Activated B cell treated with CpG ODN at 0.5 μM for 24 hours (primary cell): ENCODE results near the gene TBATA. TPM values are rescaled to one million over a fixed set of nuclear protein-coding genes. Genes with fewer than 3 reads are reported as not detected.
"Not testable (repeated sequence)": the region's sequence is repeated elsewhere in the genome, so short reads cannot be mapped to it uniquely, and the experiment has no call there.

Source experiments
- ATAC-seq: fragments of 200-7000 bp; cut with Tn5 transposase; one replicate; pipeline ENCODE4 v1.10.0; 2021; ENCODE audit warnings: low read depth, mild to moderate bottlenecking, moderate library complexity
- CTCF ChIA-PET: fragments of 350-600 bp; sonication (Branson Sonifier 250); formaldehyde crosslinking; loops from one replicate; lab custom pipeline; 2021; ENCODE audit warnings: antibody characterized with exemption; lab: Charles Lee
- POLR2A ChIA-PET: fragments of 350-600 bp; sonication (Branson Sonifier 250); formaldehyde crosslinking; loops from one replicate; lab custom pipeline; 2021; ENCODE audit warnings: antibody characterized with exemption; lab: Charles Lee
- DNase-seq: peaks from one replicate; pipeline ENCODE4 v3.0.0; 2022
- H3K27ac Mint-ChIP-seq: one replicate; pipeline ENCODE4 v1.8.0; 2020; ENCODE audit warnings: mixed read lengths
- H3K27me3 Mint-ChIP-seq: one replicate; pipeline ENCODE4 v1.8.0; 2021; ENCODE audit warnings: mixed read lengths
- H3K36me3 Mint-ChIP-seq: one replicate; pipeline ENCODE4 v1.8.0; 2021; ENCODE audit warnings: low read depth, mixed read lengths
- H3K4me1 Mint-ChIP-seq: one replicate; pipeline ENCODE4 v1.8.0; 2021; ENCODE audit warnings: mixed read lengths
- H3K4me3 Mint-ChIP-seq: one replicate; pipeline ENCODE4 v1.8.0; 2020; ENCODE audit warnings: mild to moderate bottlenecking, mixed read lengths
- H3K9me3 Mint-ChIP-seq: one replicate; pipeline ENCODE4 v1.8.0; 2020; ENCODE audit warnings: mixed read lengths
- intact Hi-C: fragments of 100-400 bp; cut with micrococcal nuclease; formaldehyde crosslinking; loops from one replicate; pipeline ENCODE4 v1.15.1; 2024
- total RNA-seq: library from RNA; stranded (reverse); gene quantifications from 2 replicates; pipeline ENCODE4 v1.2.3, GENCODE V29; 2022
- TF ChIP-seq, protein P1 (sequence below): fragments of 200-600 bp; IDR thresholded peaks from one replicate; pipeline ENCODE4 v1.8.0; 2022; ENCODE audit warnings: antibody characterized with exemption, mild to moderate bottlenecking

TBATA gene
- total RNA-seq, 1 donor from 2014 or later: not detected

DNA sequence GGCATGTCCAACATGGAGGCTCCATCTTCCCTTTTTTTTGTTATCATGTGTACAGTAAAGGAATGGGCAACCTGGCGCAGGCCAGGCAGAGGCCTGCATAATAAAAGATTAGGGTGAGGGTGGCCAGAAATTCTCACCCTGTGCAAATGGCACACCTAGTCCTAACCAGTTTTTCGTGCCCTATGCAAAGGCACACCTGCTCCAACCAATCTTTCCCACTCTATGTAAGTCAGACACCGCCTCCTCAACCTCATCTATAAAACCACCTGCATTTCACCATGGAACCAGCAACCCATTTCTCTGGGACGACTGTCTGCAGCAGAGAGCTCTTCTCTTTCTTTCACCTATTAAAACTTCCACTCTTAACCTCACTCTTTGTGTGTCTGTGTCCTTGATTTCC lies 16.1 kb downstream of the TBATA start:
- no peak for ATAC-seq
- POLR2A ChIA-PET: no interaction called here
- Mint-ChIP-seq H3K9me3 (peaks cover 15% of the 10 kb centered on the region), H3K27ac (no peak overlapping the region), H3K4me1 (no peaks in the 10 kb centered on the region), H3K27me3 (no peaks in the 10 kb centered on the region), H3K36me3 (no peaks in the 10 kb centered on the region), H3K4me3 (no peak overlapping the region)
- TF ChIP-seq, protein P1, sequence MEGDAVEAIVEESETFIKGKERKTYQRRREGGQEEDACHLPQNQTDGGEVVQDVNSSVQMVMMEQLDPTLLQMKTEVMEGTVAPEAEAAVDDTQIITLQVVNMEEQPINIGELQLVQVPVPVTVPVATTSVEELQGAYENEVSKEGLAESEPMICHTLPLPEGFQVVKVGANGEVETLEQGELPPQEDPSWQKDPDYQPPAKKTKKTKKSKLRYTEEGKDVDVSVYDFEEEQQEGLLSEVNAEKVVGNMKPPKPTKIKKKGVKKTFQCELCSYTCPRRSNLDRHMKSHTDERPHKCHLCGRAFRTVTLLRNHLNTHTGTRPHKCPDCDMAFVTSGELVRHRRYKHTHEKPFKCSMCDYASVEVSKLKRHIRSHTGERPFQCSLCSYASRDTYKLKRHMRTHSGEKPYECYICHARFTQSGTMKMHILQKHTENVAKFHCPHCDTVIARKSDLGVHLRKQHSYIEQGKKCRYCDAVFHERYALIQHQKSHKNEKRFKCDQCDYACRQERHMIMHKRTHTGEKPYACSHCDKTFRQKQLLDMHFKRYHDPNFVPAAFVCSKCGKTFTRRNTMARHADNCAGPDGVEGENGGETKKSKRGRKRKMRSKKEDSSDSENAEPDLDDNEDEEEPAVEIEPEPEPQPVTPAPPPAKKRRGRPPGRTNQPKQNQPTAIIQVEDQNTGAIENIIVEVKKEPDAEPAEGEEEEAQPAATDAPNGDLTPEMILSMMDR: no peak
- CTCF ChIA-PET: no interaction called here
- intact Hi-C loops: no loop called here
- no peak for DNase-seq

DNA sequence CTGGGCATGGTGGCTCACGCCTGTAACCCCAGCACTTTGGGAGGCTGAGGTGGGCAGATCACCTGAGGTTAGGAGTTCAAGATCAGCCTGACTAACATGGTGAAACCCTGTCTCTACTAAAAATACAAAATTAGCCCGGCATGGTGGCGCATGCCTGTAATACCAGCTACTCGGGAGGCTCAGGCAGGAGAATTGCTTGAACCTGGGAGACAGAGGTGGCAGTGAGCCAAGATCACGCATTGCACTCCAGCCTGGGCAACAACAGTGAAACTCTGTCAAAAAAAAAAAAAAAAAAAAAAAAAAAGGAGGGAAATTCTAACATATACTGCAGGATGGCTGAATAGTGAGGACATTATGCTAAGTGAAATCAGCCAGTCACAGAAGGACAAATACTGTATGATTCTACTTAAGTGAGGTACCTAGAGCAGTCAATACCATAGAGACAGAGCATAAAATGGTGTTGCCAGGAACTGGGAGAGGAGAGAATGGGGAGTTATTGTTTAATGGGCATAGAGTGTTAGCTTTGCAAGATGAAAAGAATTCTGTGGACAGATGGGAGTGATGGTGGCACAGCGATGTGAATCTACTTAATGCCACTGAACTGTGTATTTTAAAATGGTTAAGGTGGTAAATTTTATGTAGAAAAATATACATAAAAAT lies 17.0 kb downstream of the TBATA start:
- H3K36me3 Mint-ChIP-seq, POLR2A ChIA-PET, H3K27ac Mint-ChIP-seq, DNase-seq, H3K4me1 Mint-ChIP-seq, H3K27me3 Mint-ChIP-seq, H3K4me3 Mint-ChIP-seq, CTCF ChIA-PET, ATAC-seq, intact Hi-C loops: not testable (repeated sequence)
- peaks cover 15% of the 10 kb centered on the region for H3K9me3 Mint-ChIP-seq

DNA sequence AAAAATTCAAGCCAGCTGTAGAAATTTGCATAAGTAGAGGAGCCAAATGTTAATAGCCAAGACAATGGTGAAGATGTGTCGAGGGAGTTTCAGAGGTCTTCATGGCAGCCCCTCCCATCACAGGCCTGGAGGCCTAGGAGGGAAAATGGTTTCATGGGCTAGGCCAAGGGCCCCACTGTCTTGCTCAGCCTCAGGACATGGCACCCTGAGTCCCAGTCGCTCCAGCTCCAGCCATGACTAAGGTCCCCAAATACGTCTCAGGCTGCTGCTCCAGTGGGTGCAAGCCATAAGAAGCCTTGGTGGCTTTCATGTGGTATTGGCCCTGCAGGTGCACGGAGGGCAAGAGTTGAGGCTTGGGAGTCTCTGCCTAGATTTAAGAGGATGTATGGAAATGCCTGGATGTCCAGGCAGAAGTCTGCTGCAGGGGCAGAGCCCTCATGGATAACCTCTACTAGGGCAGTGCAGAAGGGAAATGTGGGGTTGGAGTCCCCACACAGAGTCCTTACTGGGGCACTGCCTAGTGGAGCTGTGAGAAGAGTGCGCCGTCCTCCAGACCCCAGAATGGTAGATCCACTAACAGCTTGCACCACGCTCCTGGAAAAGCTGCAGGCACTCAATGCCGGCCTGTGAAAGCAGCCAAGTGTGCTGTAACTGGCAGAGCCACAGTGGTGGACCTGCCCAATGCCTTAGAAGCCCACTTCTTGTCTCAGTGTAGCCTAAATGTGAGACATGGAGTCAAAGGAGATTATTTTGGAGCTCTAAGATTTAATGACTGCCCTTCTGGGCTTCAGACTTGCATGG lies 19.2 kb downstream of the TBATA start:
- no peaks in the 10 kb centered on the region for H3K36me3 Mint-ChIP-seq
- intact Hi-C loops: no loop called here
- H3K27me3 Mint-ChIP-seq: no peaks in the 10 kb centered on the region
- H3K27ac Mint-ChIP-seq: no peak overlapping the region
- TF ChIP-seq, protein P1: no peak
- DNase-seq (no peak), ATAC-seq (no peak)
- ChIA-PET POLR2A (no interaction called here), CTCF (no interaction called here)
- H3K4me1 Mint-ChIP-seq: no peaks in the 10 kb centered on the region
- peaks cover 15% of the 10 kb centered on the region for H3K9me3 Mint-ChIP-seq
- no peak overlapping the region for H3K4me3 Mint-ChIP-seq

DNA sequence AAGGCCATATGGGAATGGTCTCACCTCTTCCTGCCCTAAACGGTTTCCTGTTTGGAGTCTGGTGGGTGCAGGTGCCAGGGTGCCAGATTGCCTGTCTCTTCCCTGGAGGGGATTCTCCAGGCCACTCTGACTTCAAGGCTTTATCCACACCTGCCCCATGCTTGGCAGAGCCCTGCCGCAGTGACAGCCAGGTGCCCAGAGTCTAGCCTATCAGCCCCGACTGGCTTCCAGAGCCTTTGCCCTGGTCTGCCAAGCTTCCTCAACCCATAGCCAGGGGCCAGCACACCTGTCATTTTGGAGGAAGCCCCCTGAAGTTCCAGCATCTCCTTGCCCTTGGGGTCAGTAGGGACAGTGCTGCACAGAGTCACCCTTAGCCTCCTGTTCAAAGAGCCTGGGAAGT lies 21.6 kb downstream of the TBATA start:
- ATAC-seq (no peak), DNase-seq (no peak)
- CTCF ChIA-PET: interaction anchor here (1.1 kb wide), 1 partner anchor 302 kb away, joined by 3 read pairs; no protein-coding TSS in a partner anchor
- Mint-ChIP-seq H3K9me3 (peaks cover 15% of the 10 kb centered on the region), H3K27ac (no peak overlapping the region), H3K27me3 (peaks cover 2% of the 10 kb centered on the region), H3K36me3 (no peaks in the 10 kb centered on the region), H3K4me1 (no peaks in the 10 kb centered on the region), H3K4me3 (no peak overlapping the region)
- POLR2A ChIA-PET: no interaction called here
- TF ChIP-seq, protein P1: no peak
- intact Hi-C loops: no loop called here

DNA sequence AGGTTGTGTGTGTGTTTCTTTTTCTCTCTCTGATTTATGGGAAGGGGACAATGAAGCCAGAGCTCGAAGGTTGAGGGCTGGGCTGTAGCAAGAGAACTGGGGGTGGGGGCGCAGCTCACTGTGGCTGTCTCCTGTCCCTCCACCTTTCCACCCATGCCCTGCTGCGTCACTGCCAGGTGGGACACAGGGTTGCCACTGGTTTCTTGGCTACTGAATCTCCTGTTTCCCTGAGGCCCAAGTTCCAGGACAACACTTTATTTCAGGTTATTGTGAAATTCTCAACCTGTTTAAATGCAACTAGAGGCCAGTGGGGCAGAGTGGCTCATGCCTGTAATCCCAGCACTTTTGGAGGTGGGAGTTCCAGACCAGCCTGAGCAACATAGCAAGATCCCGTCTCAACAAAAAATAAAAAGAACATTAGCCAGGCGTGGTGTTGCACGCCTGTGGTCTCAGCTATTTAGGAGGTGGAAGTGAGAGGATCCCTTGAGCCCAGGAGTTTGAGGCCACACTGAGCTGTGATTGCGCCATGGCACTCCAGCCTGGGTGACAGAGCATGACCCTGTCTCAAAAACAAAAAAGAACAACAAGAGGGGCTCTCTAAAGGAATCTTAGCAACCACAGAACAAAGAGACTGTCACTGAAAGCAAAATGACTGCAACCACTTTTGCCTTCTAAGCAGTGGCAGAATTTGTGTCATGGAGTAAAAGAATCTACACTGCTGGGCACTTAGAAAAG lies 22.6 kb downstream of the TBATA start:
- Mint-ChIP-seq H3K27me3 (peaks cover 2% of the 10 kb centered on the region), H3K9me3 (peaks cover 15% of the 10 kb centered on the region), H3K27ac (no peak overlapping the region), H3K4me1 (no peaks in the 10 kb centered on the region), H3K4me3 (no peak overlapping the region), H3K36me3 (no peaks in the 10 kb centered on the region)
- DNase-seq (no peak), ATAC-seq (no peak)
- intact Hi-C loops: no loop called here
- ChIA-PET POLR2A (no interaction called here), CTCF (no interaction called here)
- TF ChIP-seq, protein P1: no peak
